Heart right ventricle (tissue), 16 donors: ENCODE results near the gene ANKRD24. TPM values are rescaled to one million over a fixed set of nuclear protein-coding genes. Genes with fewer than 3 reads are reported as not detected.

Source experiments
- ATAC-seq, 8 donors: fragments of 200-7000 bp; cut with Tn5 transposase; one replicate each; pipeline ENCODE4 v1.9.1; 2020; ENCODE audit warnings: mild to moderate bottlenecking in 8 of 8, moderate library complexity in 8 of 8, moderate number of reproducible peaks in 1 of 8
- DNase-seq, 2 donors: peaks; one replicate each; pipeline ENCODE4 v3.0.0-alpha.2; 2020
- H3K27ac ChIP-seq, 10 donors: fragments of 200-600 bp; sonication (generic) in 2 of 10; one replicate each; pipeline versions ENCODE4 v1.5.0 to v1.8.0; 2020 to 2022; ENCODE audit warnings: mild to moderate bottlenecking in 3 of 10
- H3K27me3 ChIP-seq, 7 donors: fragments of 200-600 bp; one replicate each; pipeline ENCODE4 v1.8.0; 2021 to 2022; ENCODE audit warnings: mild to moderate bottlenecking in 2 of 7
- H3K36me3 ChIP-seq, 9 donors: fragments of 200-600 bp; sonication (generic) in 1 of 9; one replicate each; pipeline versions ENCODE4 v1.5.0 to v1.8.0; 2020 to 2022; ENCODE audit warnings: mild to moderate bottlenecking in 2 of 9
- H3K4me1 ChIP-seq, 9 donors: fragments of 200-600 bp; sonication (generic) in 1 of 9; one replicate each; pipeline versions ENCODE4 v1.5.0 to v1.8.0; 2020 to 2022; ENCODE audit warnings: mild to moderate bottlenecking in 4 of 9
- H3K4me3 ChIP-seq, 10 donors: fragments of 200-600 bp; sonication (generic) in 2 of 10; one replicate each; pipeline versions ENCODE4 v1.5.0 to v1.8.0; 2020 to 2022; ENCODE audit warnings: mild to moderate bottlenecking in 7 of 10, moderate library complexity in 2 of 10
- H3K9me3 ChIP-seq, 11 donors: fragments of 200-600 bp in 10 of 11; sonication (generic) in 2 of 11; one replicate each; pipeline versions ENCODE4 v1.5.0 to v1.8.0; 2013 to 2022; ENCODE audit warnings: mild to moderate bottlenecking in 2 of 11, control low read depth in 1 of 11, moderate library complexity in 1 of 11
- CTCF ChIP-seq, 9 donors: fragments of 200-600 bp; sonication (generic) in 2 of 9; IDR thresholded peaks; one replicate each; pipeline versions ENCODE4 v1.5.0 to v1.8.0; 2021 to 2022; ENCODE audit warnings: antibody characterized with exemption in 9 of 9, mild to moderate bottlenecking in 5 of 9, moderate library complexity in 1 of 9
- WGBS, 2 donors: extraction: QIAGEN DNeasy Blood & Tissue Kit; methylation state at CpG; one replicate each; pipeline ENCODE4 v1.1.7; 2013; ENCODE audit warnings: inconsistent platforms in 1 of 2; 5-methylcytosine and 5-hydroxymethylcytosine counted together
- intact Hi-C, 10 donors: fragments of 100-400 bp; cut with DNase I; formaldehyde crosslinking; loops; one replicate each; pipeline versions ENCODE4 v1.11.1 to v1.14.2; 2022
- polyA plus RNA-seq, 2 donors: library from polyadenylated mRNA; stranded (reverse); fragments of 200-250 nt; gene quantifications; one replicate each; pipeline ENCODE4 v1.2.3, GENCODE V29; 2013
- total RNA-seq, 10 donors: library from RNA; stranded (reverse); fragmentation: NEBNext Ultra II Directional in 3 of 10; extraction: Animal tissue kit (Norgen Biotek cat#: 25700) in 3 of 10; gene quantifications; one replicate each; pipeline versions ENCODE4 v1.2.1 to v1.2.4, GENCODE V29; 2021 to 2023
- donor health status: Arrhythmogenic right ventricular cardiomyopathy.
- donor health status: ischemic (EF 13 %, LVEDD 7.1; RV severe dilation, severe dysfunction).
- donor health status: healthy with polysubstance abuse.
- donor health status: DM: no; HTN: yes; CAD: no.
- donor health status: DM: no; HTN: no; CAD: no.
- donor health status: ischemic (EF 25% LVEDD 6.9; RV normal size, moderate dysfunction).
- donor health status: ischemic (EF 25% LVEDD 5.7; RV mildly dilated, moderate dysfunction).
- donor health status: healthy.
- donor health status: DM: yes; HTN: yes; CAD: no.
- donor health status: Ischemic cardiomyopathy.
- donor health status: ischemic (EF 35%, LVEDD 5.7; RV mildly dilated, moderate dysfunction).
- donor health status: nonischemic (EF 11% LVEDD 7.7; RV severe dilation, severe dysfunction).
- donor health status: DM: yes; HTN: yes; CAD: no.
- donor health status: PGD.
- donor health status: ischemic (EF 29% LVEDD 5.4; RV normal size, mild dysfunction).
- donor health status: nonischemic (EF 23%, LVEDD 6.1; RV moderate dilation, normal function).

ANKRD24 gene
- total and polyA plus RNA-seq, 12 donors, result 0.12 to 1.0 (median 0.29) TPM

GRCh38 chr19:4194353-4194752 is 11.9 kb downstream of the ANKRD24 start:
- H3K36me3 ChIP-seq, result no peaks in the 10 kb centered on the region
- H3K4me1 ChIP-seq, result peaks cover 0 to 9% (median 3%) of the 10 kb centered on the region in 9 donors
- H3K27me3 ChIP-seq, result peaks cover 22 to 69% (median 60%) of the 10 kb centered on the region in 7 donors
- H3K4me3 ChIP-seq, result no peak overlapping the region
- DNase-seq (no peak), ATAC-seq (no peak)
- no peak overlapping the region for H3K27ac ChIP-seq
- WGBS, 2 donors, result 48 to 50% methylated on average over 7 of the region's 7 CpGs
- TF ChIP-seq CTCF (IDR thresholded peaks at IDR 0.05), result no peak
- no peaks in the 10 kb centered on the region for H3K9me3 ChIP-seq
- intact Hi-C loops, result no loop called here

- TF ChIP-seq CTCF (IDR thresholded peaks at IDR 0.05), result no peak
- DNase-seq, result no peak
- H3K9me3 ChIP-seq, result no peaks in the 10 kb centered on the region
Measured at GRCh38 chr19:4196009-4196408, 13.5 kb downstream of the ANKRD24 start.

GRCh38 chr19:4196587-4197148 is 14.2 kb downstream of the ANKRD24 start:
- no peak for TF ChIP-seq CTCF (IDR thresholded peaks at IDR 0.05)
- 78 to 80% methylated on average over 22 of the region's 22 CpGs for WGBS, 2 donors
- intact Hi-C loops, result no loop called here
- no peak for DNase-seq
- Histone ChIP-seq H3K9me3 (no peaks in the 10 kb centered on the region), H3K27ac (no peak overlapping the region), H3K27me3 (peaks cover 22 to 74% (median 67%) of the 10 kb centered on the region in 7 donors), H3K36me3 (no peaks in the 10 kb centered on the region), H3K4me1 (peaks cover 0 to 9% (median 3%) of the 10 kb centered on the region in 9 donors), H3K4me3 (no peak overlapping the region)
- no peak for ATAC-seq

More at GRCh38 chr19:4196009-4196408, 13.5 kb downstream of the ANKRD24 start:
- Histone ChIP-seq H3K27me3 (peaks cover 22 to 74% (median 67%) of the 10 kb centered on the region in 7 donors), H3K27ac (no peak overlapping the region), H3K4me1 (peaks cover 0 to 9% (median 3%) of the 10 kb centered on the region in 9 donors), H3K36me3 (no peaks in the 10 kb centered on the region), H3K4me3 (no peak overlapping the region)
- ATAC-seq, result no peak
- 78 to 81% methylated on average over 8 of the region's 8 CpGs for WGBS, 2 donors
- intact Hi-C loops, result no loop called here

- no peaks in the 10 kb centered on the region for H3K9me3 ChIP-seq
- no peak overlapping the region for H3K27ac ChIP-seq
- ATAC-seq (no peak), DNase-seq (no peak)
- TF ChIP-seq CTCF (IDR thresholded peaks at IDR 0.05), result no peak
- intact Hi-C loops, result no loop called here
- H3K4me3 ChIP-seq, result no peak overlapping the region
- peaks cover 0 to 9% (median 3%) of the 10 kb centered on the region in 9 donors for H3K4me1 ChIP-seq
- no peaks in the 10 kb centered on the region for H3K36me3 ChIP-seq
- 85% methylated on average over 5 of the region's 5 CpGs for WGBS, 2 donors
- H3K27me3 ChIP-seq, result peaks cover 22 to 72% (median 67%) of the 10 kb centered on the region in 7 donors
Measured at GRCh38 chr19:4197228-4197624, 14.7 kb downstream of the ANKRD24 start.
